Measurements from ENCODE around the gene NUDT4.
A peak's percentile ranks its signal among the peaks of the same experiment; 100 is the strongest.
"Not testable (repeated sequence)": the region's sequence is repeated elsewhere in the genome, so short reads cannot be mapped to it uniquely, and the experiment has no call there.

Gene NUDT4

DNA sequence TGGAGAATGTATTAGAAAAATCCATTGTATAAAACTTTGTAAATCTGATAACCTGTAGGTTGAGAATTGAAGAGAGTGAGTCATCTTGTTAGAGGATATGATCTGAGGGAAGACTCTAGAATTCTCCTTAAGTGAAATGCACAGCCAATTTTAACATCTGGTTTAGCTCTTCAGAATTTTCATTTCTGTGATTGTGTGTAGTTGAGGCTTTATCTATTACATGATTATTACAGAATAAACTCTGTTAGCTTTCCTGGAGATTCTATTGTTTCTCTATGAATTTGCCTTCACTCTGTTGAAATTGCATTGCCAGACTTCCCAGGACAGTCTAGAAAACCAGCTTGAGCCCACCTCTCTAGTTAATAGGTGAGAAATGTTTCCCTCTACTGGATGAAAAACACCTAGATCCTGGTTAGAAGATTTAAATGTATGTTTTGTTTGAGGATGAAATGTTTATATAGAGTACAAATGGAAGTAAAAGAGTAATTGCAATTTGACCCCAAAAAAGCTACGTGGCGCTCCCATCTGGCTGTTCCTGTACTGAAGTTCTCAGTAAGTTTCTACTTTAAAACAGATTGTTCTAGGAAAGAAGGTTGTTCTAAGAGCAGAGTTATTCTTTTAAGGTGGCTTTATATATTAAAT is 2.9 kb downstream of the NUDT4 start:
- Histone ChIP-seq H3K79me2 (ENCODE audit: low read length) (peaks cover 74% of the 10 kb centered on the region), H3K9me2 (replicated peaks; ENCODE audit: insufficient read depth, low read length) (no peaks in the 10 kb centered on the region), H3K9me3 (replicated peaks; ENCODE audit: insufficient read depth, low read length) (no peaks in the 10 kb centered on the region), H3K27me3 (replicated peaks; ENCODE audit: insufficient read depth, low read length) (no peaks in the 10 kb centered on the region), H3K9ac (ENCODE audit: low read length) (peak overlapping the region; percentile 86; the same call in 1 of the 2 replicates), H3K4me3 (ENCODE audit: low read length) (peak overlapping the region; percentile 77), H3F3A (ENCODE audit: insufficient read depth, low read length) (no peaks in the 10 kb centered on the region), H3K4me1 (ENCODE audit: low read length) (peaks cover 8% of the 10 kb centered on the region; the same call in 1 of the 2 replicates), H3K4me2 (ENCODE audit: low read depth, low read length) (peak overlapping the region; percentile 89), H3K36me3 (replicated peaks; ENCODE audit: insufficient read depth, low read length) (no peaks in the 10 kb centered on the region), H4K20me1 (ENCODE audit: insufficient read depth, low read length) (peaks cover 8% of the 10 kb centered on the region; the same call in 1 of the 2 replicates), H3K27ac (ENCODE audit: low read length) (peak overlapping the region; percentile 61; the same call in 1 of the 2 replicates), H2AFZ (ENCODE audit: low read length) (no peak overlapping the region)
- no peak for TF ChIP-seq EZH2phosphoT487 (IDR thresholded peaks at IDR 0.05; ENCODE audit: low read length)
- TF ChIP-seq, protein P1, sequence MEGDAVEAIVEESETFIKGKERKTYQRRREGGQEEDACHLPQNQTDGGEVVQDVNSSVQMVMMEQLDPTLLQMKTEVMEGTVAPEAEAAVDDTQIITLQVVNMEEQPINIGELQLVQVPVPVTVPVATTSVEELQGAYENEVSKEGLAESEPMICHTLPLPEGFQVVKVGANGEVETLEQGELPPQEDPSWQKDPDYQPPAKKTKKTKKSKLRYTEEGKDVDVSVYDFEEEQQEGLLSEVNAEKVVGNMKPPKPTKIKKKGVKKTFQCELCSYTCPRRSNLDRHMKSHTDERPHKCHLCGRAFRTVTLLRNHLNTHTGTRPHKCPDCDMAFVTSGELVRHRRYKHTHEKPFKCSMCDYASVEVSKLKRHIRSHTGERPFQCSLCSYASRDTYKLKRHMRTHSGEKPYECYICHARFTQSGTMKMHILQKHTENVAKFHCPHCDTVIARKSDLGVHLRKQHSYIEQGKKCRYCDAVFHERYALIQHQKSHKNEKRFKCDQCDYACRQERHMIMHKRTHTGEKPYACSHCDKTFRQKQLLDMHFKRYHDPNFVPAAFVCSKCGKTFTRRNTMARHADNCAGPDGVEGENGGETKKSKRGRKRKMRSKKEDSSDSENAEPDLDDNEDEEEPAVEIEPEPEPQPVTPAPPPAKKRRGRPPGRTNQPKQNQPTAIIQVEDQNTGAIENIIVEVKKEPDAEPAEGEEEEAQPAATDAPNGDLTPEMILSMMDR (IDR thresholded peaks at IDR 0.05; ENCODE audit: low read length), result peak; percentile 55
- DNase-seq, result peak; percentile 39

DNA sequence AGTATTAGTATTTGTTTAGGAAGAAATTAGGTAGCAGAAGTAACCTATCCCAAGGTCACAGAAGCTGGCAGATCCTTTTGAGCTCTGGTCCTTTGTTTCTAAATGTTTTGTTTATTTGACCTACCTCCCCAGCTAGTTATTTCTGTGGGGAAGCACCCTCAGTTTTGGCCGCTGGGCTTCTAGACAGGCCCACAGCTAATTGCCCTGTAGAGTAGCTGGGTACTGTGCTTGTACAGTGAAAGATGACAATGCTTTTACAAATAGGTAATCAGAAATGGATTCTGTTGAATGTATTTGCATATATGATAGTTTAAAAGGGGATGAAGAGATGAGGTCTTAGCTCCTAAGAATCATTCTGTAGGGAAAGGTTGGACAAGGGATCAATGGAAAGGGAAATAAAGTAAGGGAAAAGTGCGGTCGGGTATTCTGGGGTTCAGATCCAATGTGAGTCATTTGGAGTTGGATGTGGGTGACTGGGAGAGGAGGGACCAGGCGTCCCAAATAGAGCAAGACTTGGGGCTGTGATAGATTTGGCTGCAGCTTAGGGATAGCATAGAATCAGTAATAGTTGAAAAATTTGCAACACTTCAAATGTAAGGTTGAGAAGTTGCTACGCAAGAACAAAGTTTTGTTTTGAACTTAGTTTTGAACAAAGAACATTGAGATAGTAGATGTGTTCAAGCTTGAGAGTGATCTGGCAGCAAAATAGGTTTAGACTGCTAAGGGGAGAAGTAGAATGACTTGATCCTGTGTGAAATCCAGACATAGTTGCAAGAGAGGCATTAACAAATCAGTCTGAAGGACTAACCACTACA is 3.6 kb downstream of the NUDT4 start:
- Histone ChIP-seq H4K20me1 (ENCODE audit: insufficient read depth, low read length) (peaks cover 8% of the 10 kb centered on the region; the same call in 1 of the 2 replicates), H3K27me3 (replicated peaks; ENCODE audit: insufficient read depth, low read length) (no peaks in the 10 kb centered on the region), H3K4me1 (ENCODE audit: low read length) (peaks cover 8% of the 10 kb centered on the region; the same call in 1 of the 2 replicates), H3F3A (ENCODE audit: insufficient read depth, low read length) (no peaks in the 10 kb centered on the region), H3K4me3 (ENCODE audit: low read length) (peak overlapping the region; percentile 77), H3K9me3 (replicated peaks; ENCODE audit: insufficient read depth, low read length) (no peaks in the 10 kb centered on the region), H3K9ac (ENCODE audit: low read length) (peak overlapping the region; percentile 86; the same call in 1 of the 2 replicates), H3K9me2 (replicated peaks; ENCODE audit: insufficient read depth, low read length) (no peaks in the 10 kb centered on the region), H3K4me2 (ENCODE audit: low read depth, low read length) (peak overlapping the region; percentile 89), H2AFZ (ENCODE audit: low read length) (no peak overlapping the region), H3K79me2 (ENCODE audit: low read length) (peaks cover 81% of the 10 kb centered on the region), H3K36me3 (replicated peaks; ENCODE audit: insufficient read depth, low read length) (no peaks in the 10 kb centered on the region), H3K27ac (ENCODE audit: low read length) (no peak overlapping the region)
- TF ChIP-seq, protein P1 (IDR thresholded peaks at IDR 0.05; ENCODE audit: low read length), result no peak
- TF ChIP-seq EZH2 (optimal IDR thresholded peaks at IDR 0.05; ENCODE audit: low read depth, low read length) (no peak), EZH2phosphoT487 (IDR thresholded peaks at IDR 0.05; ENCODE audit: low read length) (no peak)
- no peak for DNase-seq

DNA sequence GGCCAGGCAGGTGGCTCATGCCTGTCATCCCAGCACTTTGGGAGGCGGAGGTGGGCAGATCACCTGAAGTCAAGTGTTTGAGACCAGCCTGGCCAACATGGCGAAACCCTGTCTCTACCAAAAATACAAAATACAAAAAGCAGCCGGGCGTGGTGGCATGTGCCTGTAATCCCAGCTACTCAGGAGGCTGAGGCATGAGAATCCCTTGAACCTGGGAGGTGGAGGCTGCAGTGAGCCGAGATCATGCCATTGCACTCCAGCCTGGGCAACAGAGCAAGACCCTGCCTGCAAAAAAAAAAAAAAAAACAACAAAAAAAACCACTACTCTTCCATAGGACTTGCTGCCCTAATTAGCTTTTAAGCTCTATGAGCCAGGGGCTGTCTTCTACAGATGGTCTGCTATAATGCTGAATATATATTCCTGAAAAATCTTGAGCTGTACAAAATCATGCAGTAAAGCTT is 4.3 kb downstream of the NUDT4 start:
- H4K20me1 ChIP-seq (ENCODE audit: insufficient read depth, low read length); H3K4me3 ChIP-seq (ENCODE audit: low read length): not testable (repeated sequence)
- H3K79me2 ChIP-seq (ENCODE audit: low read length), result peaks cover 87% of the 10 kb centered on the region

More for the DNA sequence above, 4.3 kb downstream of the NUDT4 start:
- not testable (repeated sequence) for H2AFZ ChIP-seq (ENCODE audit: low read length); H3K4me2 ChIP-seq (ENCODE audit: low read depth, low read length); H3K9me3 ChIP-seq (replicated peaks; ENCODE audit: insufficient read depth, low read length); H3K9me2 ChIP-seq (replicated peaks; ENCODE audit: insufficient read depth, low read length); H3K27ac ChIP-seq (ENCODE audit: low read length); DNase-seq; H3K27me3 ChIP-seq (replicated peaks; ENCODE audit: insufficient read depth, low read length); H3K9ac ChIP-seq (ENCODE audit: low read length); H3K36me3 ChIP-seq (replicated peaks; ENCODE audit: insufficient read depth, low read length); H3K4me1 ChIP-seq (ENCODE audit: low read length); H3F3A ChIP-seq (ENCODE audit: insufficient read depth, low read length)

Measured in MM.1S (cell line).